Osteocyte (in vitro differentiated cells): Measurements from ENCODE around the gene THRB. TPM values are rescaled to one million over a fixed set of nuclear protein-coding genes. Genes with fewer than 3 reads are reported as not detected.

ENCODE experiments used
- DNase-seq: peaks from one replicate; pipeline ENCODE4 v3.0.0; 2021; ENCODE audit warnings: mixed read lengths; ENCODE audit not compliant: unreplicated experiment; ENCODE audit errors: extremely low spot score
- H3K27ac Mint-ChIP-seq: one replicate; pipeline ENCODE4 v1.8.0; 2021; ENCODE audit warnings: mild to moderate bottlenecking, mixed read lengths; ENCODE audit not compliant: unreplicated experiment
- H3K27me3 Mint-ChIP-seq: one replicate; pipeline ENCODE4 v1.8.0; 2021; ENCODE audit warnings: mixed read lengths; ENCODE audit not compliant: unreplicated experiment
- H3K36me3 Mint-ChIP-seq: one replicate; pipeline ENCODE4 v1.8.0; 2021; ENCODE audit warnings: mixed read lengths; ENCODE audit not compliant: unreplicated experiment
- H3K4me1 Mint-ChIP-seq: one replicate; pipeline ENCODE4 v1.8.0; 2021; ENCODE audit warnings: mixed read lengths; ENCODE audit not compliant: unreplicated experiment
- H3K4me3 Mint-ChIP-seq: one replicate; pipeline ENCODE4 v1.8.0; 2021; ENCODE audit warnings: mild to moderate bottlenecking, moderate library complexity, mixed read lengths; ENCODE audit not compliant: unreplicated experiment
- H3K9me3 Mint-ChIP-seq: one replicate; pipeline ENCODE4 v1.8.0; 2021; ENCODE audit warnings: mixed read lengths; ENCODE audit not compliant: unreplicated experiment
- CTCF ChIP-seq: fragments of 200-600 bp; sonication (generic); IDR thresholded peaks from 2 replicates; pipeline ENCODE4 v1.5.0; 2021; ENCODE audit warnings: antibody characterized with exemption, mild to moderate bottlenecking, moderate library complexity
- total RNA-seq: library from RNA; stranded (reverse); gene quantifications from 2 replicates; pipeline ENCODE4 v1.2.1, GENCODE V29; 2021

THRB gene
- total RNA-seq, 1 donor from 2014 or later = 4.6 TPM

- Mint-ChIP-seq H3K27ac (no peak overlapping the region), H3K4me3 (no peak overlapping the region), H3K4me1 (peaks cover 39% of the 10 kb centered on the region), H3K9me3 (no peaks in the 10 kb centered on the region), H3K36me3 (no peaks in the 10 kb centered on the region), H3K27me3 (no peaks in the 10 kb centered on the region)
- no peak for TF ChIP-seq CTCF
- DNase-seq = no peak
These were observed 208.2 kb downstream of the THRB start for GRCh38 chr3:24286405-24286804.

- no peaks in the 10 kb centered on the region for H3K4me1 Mint-ChIP-seq
- H3K4me3 Mint-ChIP-seq = no peak overlapping the region
- no peaks in the 10 kb centered on the region for H3K27me3 Mint-ChIP-seq
- no peak overlapping the region for H3K27ac Mint-ChIP-seq
- no peaks in the 10 kb centered on the region for H3K36me3 Mint-ChIP-seq
- no peak for TF ChIP-seq CTCF
- H3K9me3 Mint-ChIP-seq = no peaks in the 10 kb centered on the region
- DNase-seq = no peak
These were observed 216.1 kb downstream of the THRB start for GRCh38 chr3:24278543-24278942.

- H3K9me3 Mint-ChIP-seq = no peaks in the 10 kb centered on the region
- DNase-seq = no peak
- no peak overlapping the region for H3K27ac Mint-ChIP-seq
- H3K4me1 Mint-ChIP-seq = peaks cover 8% of the 10 kb centered on the region
- no peak overlapping the region for H3K4me3 Mint-ChIP-seq
- H3K36me3 Mint-ChIP-seq = no peaks in the 10 kb centered on the region
- TF ChIP-seq CTCF = no peak
- H3K27me3 Mint-ChIP-seq = no peaks in the 10 kb centered on the region
These were observed 221.2 kb downstream of the THRB start for GRCh38 chr3:24273491-24273890.

- Mint-ChIP-seq H3K4me3 (no peak overlapping the region), H3K9me3 (no peaks in the 10 kb centered on the region), H3K27ac (no peak overlapping the region), H3K36me3 (no peaks in the 10 kb centered on the region), H3K4me1 (peaks cover 8% of the 10 kb centered on the region), H3K27me3 (no peaks in the 10 kb centered on the region)
- DNase-seq = no peak
- no peak for TF ChIP-seq CTCF
These were observed 221.8 kb downstream of the THRB start for GRCh38 chr3:24272875-24273274.

- no peak overlapping the region for H3K4me3 Mint-ChIP-seq
- no peak for TF ChIP-seq CTCF
These were observed 222.2 kb downstream of the THRB start for GRCh38 chr3:24272408-24272807.

More at GRCh38 chr3:24272408-24272807, 222.2 kb downstream of the THRB start:
- Mint-ChIP-seq H3K9me3 (no peaks in the 10 kb centered on the region), H3K27me3 (no peaks in the 10 kb centered on the region), H3K4me1 (peaks cover 8% of the 10 kb centered on the region), H3K27ac (no peak overlapping the region), H3K36me3 (no peaks in the 10 kb centered on the region)
- DNase-seq = no peak
